Measurements from ENCODE around the gene ZCCHC17.

- TF ChIP-seq POLR2A (IDR thresholded peaks at IDR 0.05; ENCODE audit: low read depth, low read length) (no peak), POLR2AphosphoS5 (IDR thresholded peaks at IDR 0.05; ENCODE audit: low read depth, low read length) (no peak)
Measured at GRCh38 chr1:31297277-31298247, 730 bp downstream of the ZCCHC17 start.
